Stimulated activated CD4-positive, alpha-beta T cell treated with anti-CD3 and anti-CD28 coated beads, TNF-alpha, amount 100 ng/mL, for 1 hour (primary cell): ENCODE measurements around the gene SPIRE2.
"Not testable (repeated sequence)": the region's sequence is repeated elsewhere in the genome, so short reads cannot be mapped to it uniquely, and the experiment has no call there.

Experiments used
- DNase-seq, 3 donors: peaks; one replicate each; pipeline ENCODE4 v3.0.0-alpha.2; 2020; ENCODE audit warnings: low read depth in 3 of 3, low spot score in 1 of 3

The SPIRE2 gene

DNA sequence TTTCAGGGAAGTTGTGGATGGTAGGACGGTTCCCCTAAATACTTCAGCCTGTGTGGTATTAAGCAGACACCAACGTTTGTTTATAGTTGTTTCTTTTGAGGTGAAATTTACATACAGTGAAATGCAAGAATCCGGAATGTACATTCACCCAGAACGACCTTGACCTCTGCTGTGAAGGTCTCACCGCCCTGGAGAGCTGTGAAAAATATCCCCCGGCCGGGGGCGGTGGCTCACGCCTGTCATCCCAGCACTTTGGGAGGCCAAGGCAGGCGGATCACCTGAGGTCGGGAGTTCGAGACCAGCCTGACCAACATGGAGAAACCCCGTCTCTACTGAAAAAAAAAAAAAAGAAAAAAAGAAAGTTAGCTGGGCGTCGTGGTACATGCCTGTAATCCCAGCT, 8.2 kb downstream of the SPIRE2 start:
- not testable (repeated sequence) for DNase-seq

- DNase-seq, result no peak
Measured at GRCh38 chr16:89837014-89837546, 8.8 kb downstream of the SPIRE2 start.

- no peak for DNase-seq
Measured at GRCh38 chr16:89841275-89841674, 13.0 kb downstream of the SPIRE2 start.

GRCh38 chr16:89842471-89843408, 14.5 kb downstream of the SPIRE2 start:
- DNase-seq, result no peak

- DNase-seq, result no peak
Measured at GRCh38 chr16:89843409-89844350, 15.4 kb downstream of the SPIRE2 start.

- DNase-seq, result no peak
Measured at GRCh38 chr16:89844739-89845339, 16.6 kb downstream of the SPIRE2 start.

DNA sequence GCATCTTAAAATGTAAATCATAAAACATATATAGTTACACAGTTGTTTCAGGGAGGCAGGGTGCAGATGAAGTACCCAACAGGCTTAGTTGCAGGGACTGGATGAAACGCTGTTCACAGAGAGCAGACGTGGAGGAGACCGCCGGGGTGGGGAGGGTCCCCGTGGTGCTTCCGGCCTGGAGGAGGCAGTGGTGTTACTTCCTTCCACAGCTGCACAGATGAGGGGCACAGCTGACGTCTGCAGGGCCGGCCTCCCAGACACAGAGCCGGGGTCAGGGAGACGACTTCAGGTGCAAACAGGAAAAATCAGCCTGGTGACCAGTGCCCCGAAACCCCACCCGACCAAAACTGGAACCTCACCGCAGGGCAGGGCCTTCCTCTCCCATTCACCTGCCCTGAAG, 17.1 kb downstream of the SPIRE2 start:
- no peak for DNase-seq

DNA sequence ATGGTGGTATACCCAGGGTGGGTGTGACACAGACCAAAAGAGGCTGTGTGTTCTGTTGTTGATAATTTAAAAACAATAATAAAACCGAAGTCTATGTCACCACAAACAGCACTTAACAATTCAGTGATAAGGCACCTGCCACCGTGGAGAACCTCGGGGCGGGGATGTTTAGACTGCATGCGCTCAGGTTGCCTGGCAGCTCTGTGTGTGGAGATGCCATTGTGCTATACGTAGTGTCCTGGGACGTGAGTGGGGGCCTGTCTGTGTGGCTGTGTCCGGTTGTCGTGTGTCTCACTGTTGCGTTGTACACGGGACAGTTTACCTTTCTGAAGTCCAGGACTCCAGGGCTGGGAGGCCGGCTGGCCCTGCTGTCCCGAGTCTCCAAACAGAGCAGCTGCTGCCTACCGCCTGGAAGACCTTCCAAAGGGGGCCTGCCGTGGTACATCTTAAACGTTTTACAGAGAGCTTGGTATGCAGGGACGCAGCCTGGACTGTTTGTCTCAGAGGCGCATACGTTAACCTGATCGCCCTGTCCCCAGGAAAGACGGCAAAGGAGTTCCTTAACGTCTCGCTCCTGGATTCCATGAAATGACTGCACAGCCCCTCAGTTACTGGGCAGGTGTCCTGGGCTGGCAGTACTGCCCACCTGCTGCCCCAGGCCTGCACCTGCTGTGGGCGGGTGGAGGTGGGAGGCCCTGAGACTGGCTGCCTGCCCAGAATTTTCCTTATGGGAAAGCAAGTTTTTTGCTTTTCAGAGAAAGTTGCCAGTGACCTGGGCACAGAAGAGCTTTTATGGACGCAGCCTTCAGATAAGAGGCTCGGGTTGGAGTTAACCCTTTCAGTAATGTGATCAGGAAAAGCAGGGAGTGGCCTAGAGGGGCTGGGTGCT, 19.0 kb downstream of the SPIRE2 start:
- DNase-seq, result no peak

DNA sequence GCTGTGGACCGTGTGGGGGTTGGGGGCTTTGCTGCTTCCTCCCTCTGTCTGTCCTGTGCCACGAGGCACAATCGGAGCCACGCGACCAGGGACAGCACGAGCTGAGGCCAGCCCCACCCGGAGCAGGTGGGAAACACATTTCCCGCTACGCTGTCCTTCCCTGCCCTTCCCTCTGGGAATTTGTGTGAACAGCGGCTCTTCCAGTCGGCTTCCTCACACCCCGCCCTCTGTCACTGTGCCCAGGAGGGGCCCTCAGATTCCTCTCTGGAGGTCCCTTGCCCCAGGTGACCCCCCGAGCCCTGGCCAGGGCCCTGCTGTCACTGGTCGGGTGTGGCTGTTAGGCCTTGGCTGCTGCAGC, 19.6 kb downstream of the SPIRE2 start:
- DNase-seq, result no peak

- no peak for DNase-seq
Measured at GRCh38 chr16:89848974-89849373, 20.7 kb downstream of the SPIRE2 start.

DNA sequence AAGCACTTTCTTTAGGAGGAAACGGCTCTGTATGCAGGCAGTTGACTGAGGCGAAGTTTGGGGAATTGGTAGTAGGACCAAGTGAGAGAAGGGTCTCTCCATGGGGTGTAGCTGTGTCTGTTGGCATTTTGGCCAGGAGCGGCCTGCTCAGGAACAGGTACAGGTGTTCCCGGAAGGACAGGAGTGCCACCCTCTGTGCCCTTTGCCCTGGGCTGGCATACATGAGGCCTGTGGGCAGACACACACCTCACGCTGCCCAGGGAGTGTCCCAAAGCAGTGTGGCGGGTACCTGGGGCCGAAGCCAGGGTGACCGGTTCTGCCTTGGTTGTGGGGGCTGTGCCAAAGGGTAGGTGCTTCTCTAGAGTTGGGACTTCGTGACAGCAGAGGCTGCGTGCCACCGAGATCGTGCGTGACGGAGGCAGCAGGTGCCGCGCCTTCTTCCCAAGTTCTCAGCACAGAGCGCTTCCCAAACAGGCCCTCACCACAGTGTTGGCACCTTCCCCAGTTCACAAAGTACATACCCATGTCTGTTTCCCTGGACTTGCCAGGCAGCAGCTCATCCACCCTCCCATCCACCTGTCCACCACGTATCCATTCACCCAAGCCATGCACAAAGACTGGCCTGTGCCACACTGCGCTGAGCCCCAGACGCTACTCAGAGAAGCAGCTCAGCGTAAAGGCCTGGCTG, 25.2 kb downstream of the SPIRE2 start:
- DNase-seq, result no peak

GRCh38 chr16:89855301-89855945, 27.1 kb downstream of the SPIRE2 start:
- no peak for DNase-seq

- no peak for DNase-seq
Measured at GRCh38 chr16:89855986-89856385, 27.7 kb downstream of the SPIRE2 start.

GRCh38 chr16:89858973-89859614, 30.8 kb downstream of the SPIRE2 start:
- DNase-seq, result no peak

DNA sequence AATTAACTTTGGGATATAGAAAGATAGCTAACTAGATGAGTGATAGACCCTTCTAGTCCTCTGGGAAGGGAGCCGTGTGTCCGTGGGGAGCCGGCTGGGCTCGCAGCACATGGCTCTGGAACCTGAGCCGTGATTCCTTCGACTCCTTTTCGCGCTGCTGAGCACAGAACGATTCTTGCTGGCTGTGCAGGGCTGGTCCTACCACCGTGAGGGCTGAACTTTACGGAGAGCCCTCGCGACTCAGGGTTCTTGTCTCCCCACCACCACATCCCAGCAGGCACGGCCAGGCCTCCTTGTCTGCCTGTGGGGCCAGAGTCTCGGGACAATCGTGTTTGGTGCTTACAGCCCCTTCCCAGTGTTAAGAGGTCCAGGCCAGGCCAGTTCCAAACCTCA, 31.3 kb downstream of the SPIRE2 start:
- DNase-seq, result no peak

- DNase-seq, result peak in 2 of 3 donors; percentile 56 to 74
Measured at GRCh38 chr16:89860747-89861304, 32.6 kb downstream of the SPIRE2 start.

GRCh38 chr16:89861648-89862047, 33.4 kb downstream of the SPIRE2 start:
- DNase-seq, result no peak

DNA sequence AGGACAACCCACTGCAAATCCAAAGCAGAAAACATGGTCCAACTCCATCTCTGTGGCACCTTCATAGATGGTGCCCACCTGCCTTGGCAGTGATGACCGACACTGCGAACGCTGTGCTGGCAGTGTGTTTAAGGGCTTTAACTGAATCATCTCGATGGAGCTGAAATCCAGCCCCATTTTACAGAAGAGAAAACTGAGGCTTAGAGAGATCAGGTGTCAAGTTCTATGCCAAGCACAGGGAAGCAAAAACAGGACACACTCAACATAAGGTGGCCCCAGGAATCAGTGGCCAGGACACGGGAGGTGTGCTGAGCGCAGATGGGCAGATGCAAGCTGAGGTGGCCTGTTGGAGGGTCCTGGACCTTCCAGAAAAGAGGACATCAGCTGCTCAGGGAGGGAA, 34.5 kb downstream of the SPIRE2 start:
- no peak for DNase-seq
